Measurements from ENCODE around the gene GPRC5A.

Gene GPRC5A

GRCh38 chr12:12891881-12892355 is 556 bp downstream of the GPRC5A start:
- H3K4me3 ChIP-seq (ENCODE audit: low read depth, low read length): peak overlapping the region; percentile 63
- ChIA-PET CTCF (interaction anchor here (0.5 to 2.4 kb wide), 5 partner anchors 16 to 312 kb away, joined by 3 to 19 read pairs (median 3); no protein-coding TSS in a partner anchor), POLR2A (interaction anchor here (1.0 to 1.8 kb wide), 4 partner anchors 14 to 88 kb away, joined by 4 to 8 read pairs (median 7); no protein-coding TSS in a partner anchor)
- DNase-seq (ENCODE audit: low read depth, low spot score): no peak
- no peak for TF ChIP-seq CTCF (IDR thresholded peaks at IDR 0.05; ENCODE audit: insufficient read depth, low read length, missing control alignments)

- peak overlapping the region; percentile 63 for H3K4me3 ChIP-seq (ENCODE audit: low read depth, low read length)
Observed at GRCh38 chr12:12892681-12893141, 1.3 kb downstream of the GPRC5A start.

GRCh38 chr12:12893438-12893837 is 2.1 kb downstream of the GPRC5A start:
- peak overlapping the region; percentile 63 for H3K4me3 ChIP-seq (ENCODE audit: low read depth, low read length)
- no peak for TF ChIP-seq CTCF (IDR thresholded peaks at IDR 0.05; ENCODE audit: insufficient read depth, low read length, missing control alignments)
- ChIA-PET CTCF (interaction anchor here (1.0 to 2.0 kb wide), 3 partner anchors 12 to 23 kb away, joined by 3 to 6 read pairs (median 3); no protein-coding TSS in a partner anchor), POLR2A (interaction anchor here (0.5 to 0.6 kb wide), 2 partner anchors 19 to 21 kb away, joined by 3 to 5 read pairs; no protein-coding TSS in a partner anchor)
- no peak for DNase-seq (ENCODE audit: low read depth, low spot score)

More at GRCh38 chr12:12892681-12893141, 1.3 kb downstream of the GPRC5A start:
- no peak for TF ChIP-seq CTCF (IDR thresholded peaks at IDR 0.05; ENCODE audit: insufficient read depth, low read length, missing control alignments)
- ChIA-PET CTCF (interaction anchor here (1.0 to 2.4 kb wide), 5 partner anchors 12 to 311 kb away, joined by 3 to 19 read pairs (median 3); no protein-coding TSS in a partner anchor), POLR2A (interaction anchor here (0.5 to 0.6 kb wide), 2 partner anchors 19 to 152 kb away, joined by 3 to 5 read pairs; no protein-coding TSS in a partner anchor)
- DNase-seq (ENCODE audit: low read depth, low spot score): no peak

GRCh38 chr12:12896260-12896659 is 4.9 kb downstream of the GPRC5A start:
- ChIA-PET CTCF (interaction anchor here (1.0 to 2.3 kb wide), 8 partner anchors 9 to 109 kb away, joined by 3 to 7 read pairs (median 4); no protein-coding TSS in a partner anchor), POLR2A (no interaction called here)
- DNase-seq (ENCODE audit: low read depth, low spot score): no peak
- no peak overlapping the region for H3K4me3 ChIP-seq (ENCODE audit: low read depth, low read length)
- TF ChIP-seq CTCF (IDR thresholded peaks at IDR 0.05; ENCODE audit: insufficient read depth, low read length, missing control alignments): no peak

GRCh38 chr12:12897302-12897701 is 5.9 kb downstream of the GPRC5A start:
- no peak for TF ChIP-seq CTCF (IDR thresholded peaks at IDR 0.05; ENCODE audit: insufficient read depth, low read length, missing control alignments)
- no peak for DNase-seq (ENCODE audit: low read depth, low spot score)
- H3K4me3 ChIP-seq (ENCODE audit: low read depth, low read length): no peak overlapping the region
- ChIA-PET POLR2A (no interaction called here), CTCF (interaction anchor here (0.7 to 3.8 kb wide), 6 partner anchors 19 to 110 kb away, joined by 3 to 15 read pairs (median 4); no protein-coding TSS in a partner anchor)

GRCh38 chr12:12898136-12898717 is 6.9 kb downstream of the GPRC5A start:
- CTCF ChIA-PET: interaction anchor here (0.8 to 3.8 kb wide), 4 partner anchors 18 to 88 kb away, joined by 3 to 15 read pairs (median 7); no protein-coding TSS in a partner anchor
- H3K4me3 ChIP-seq (ENCODE audit: low read depth, low read length): no peak overlapping the region
- POLR2A ChIA-PET: no interaction called here
- TF ChIP-seq CTCF (IDR thresholded peaks at IDR 0.05; ENCODE audit: insufficient read depth, low read length, missing control alignments): no peak
- DNase-seq (ENCODE audit: low read depth, low spot score): no peak

Data from AG04449 (cell line).